OCI-LY7 (cell line): ENCODE data around the gene CD207.
"Not testable (repeated sequence)": the region's sequence is repeated elsewhere in the genome, so short reads cannot be mapped to it uniquely, and the experiment has no call there.

Experiments
- CTCF ChIP-seq: fragments of 200-600 bp; sonication (generic); conservative IDR thresholded peaks from 2 replicates; pipeline ENCODE4 v1.5.1; 2014; ENCODE audit warnings: mild to moderate bottlenecking, antibody characterized with exemption, low read length, moderate library complexity, mixed read lengths
- EZH2phosphoT487 ChIP-seq: fragments of 200-600 bp; sonication (generic); IDR thresholded peaks from 2 replicates; pipeline ENCODE4 v1.6.1; 2018; ENCODE audit warnings: low read depth, borderline replicate concordance, mild to moderate bottlenecking, mixed run types, antibody characterized with exemption, low read length, moderate library complexity, mixed read lengths

GRCh38 chr2:70797996-70798395 is 37.6 kb downstream of the CD207 start:
- TF ChIP-seq EZH2phosphoT487, CTCF: not testable (repeated sequence)
